ENCODE data around the gene PSMB9.
A peak's percentile ranks its signal among the peaks of the same experiment; 100 is the strongest.
"Not testable (repeated sequence)": the region's sequence is repeated elsewhere in the genome, so short reads cannot be mapped to it uniquely, and the experiment has no call there.

Gene PSMB9

DNA sequence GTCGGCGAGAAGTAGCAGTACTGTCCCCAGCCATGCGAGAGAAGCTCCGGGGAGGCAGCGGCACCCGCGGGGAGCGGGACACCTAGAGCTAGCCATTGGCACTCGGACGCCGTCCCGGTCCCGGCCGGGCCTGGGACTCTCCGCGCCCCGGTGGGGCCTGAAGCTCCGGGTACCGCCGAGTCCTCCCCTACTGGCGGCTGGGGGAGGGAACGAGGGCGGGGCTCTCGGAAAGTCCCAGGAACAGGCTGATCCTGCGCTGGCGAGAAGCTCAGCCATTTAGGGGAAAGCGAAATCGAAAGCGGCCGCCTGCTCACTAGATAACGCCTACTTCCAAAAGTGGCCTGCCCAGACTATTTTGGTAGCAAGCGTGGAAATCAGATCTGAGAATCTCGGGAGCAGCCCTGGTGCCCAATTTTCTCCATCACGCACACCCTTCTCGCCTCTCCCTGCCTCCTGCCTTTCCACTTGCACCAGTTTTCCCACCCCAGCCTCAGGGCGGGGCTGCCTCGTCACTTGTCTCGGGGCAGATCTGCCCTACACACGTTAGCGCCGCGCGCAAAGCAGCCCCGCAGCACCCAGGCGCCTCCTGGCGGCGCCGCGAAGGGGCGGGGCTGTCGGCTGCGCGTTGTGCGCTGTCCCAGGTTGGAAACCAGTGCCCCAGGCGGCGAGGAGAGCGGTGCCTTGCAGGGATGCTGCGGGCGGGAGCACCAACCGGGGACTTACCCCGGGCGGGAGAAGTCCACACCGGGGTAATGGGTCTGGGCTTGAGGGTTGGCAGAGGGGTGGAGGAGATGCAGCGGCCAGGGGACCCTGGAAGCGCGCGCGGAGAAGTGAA is at the start of gene PSMB9, which contains the start of gene TAP1:
Gene PSMB9 (plus strand): TSS at position 652 of the 835 bp plus-strand sequence. CDS start 38 bp downstream, at position 690.
Gene TAP1 (minus strand): TSS at position 164 of the 835 bp plus-strand sequence. CDS start 68 bp downstream, at position 96.
- DNase-seq (ENCODE audit: low read depth): peak; percentile 94
- TF ChIP-seq, protein P1, sequence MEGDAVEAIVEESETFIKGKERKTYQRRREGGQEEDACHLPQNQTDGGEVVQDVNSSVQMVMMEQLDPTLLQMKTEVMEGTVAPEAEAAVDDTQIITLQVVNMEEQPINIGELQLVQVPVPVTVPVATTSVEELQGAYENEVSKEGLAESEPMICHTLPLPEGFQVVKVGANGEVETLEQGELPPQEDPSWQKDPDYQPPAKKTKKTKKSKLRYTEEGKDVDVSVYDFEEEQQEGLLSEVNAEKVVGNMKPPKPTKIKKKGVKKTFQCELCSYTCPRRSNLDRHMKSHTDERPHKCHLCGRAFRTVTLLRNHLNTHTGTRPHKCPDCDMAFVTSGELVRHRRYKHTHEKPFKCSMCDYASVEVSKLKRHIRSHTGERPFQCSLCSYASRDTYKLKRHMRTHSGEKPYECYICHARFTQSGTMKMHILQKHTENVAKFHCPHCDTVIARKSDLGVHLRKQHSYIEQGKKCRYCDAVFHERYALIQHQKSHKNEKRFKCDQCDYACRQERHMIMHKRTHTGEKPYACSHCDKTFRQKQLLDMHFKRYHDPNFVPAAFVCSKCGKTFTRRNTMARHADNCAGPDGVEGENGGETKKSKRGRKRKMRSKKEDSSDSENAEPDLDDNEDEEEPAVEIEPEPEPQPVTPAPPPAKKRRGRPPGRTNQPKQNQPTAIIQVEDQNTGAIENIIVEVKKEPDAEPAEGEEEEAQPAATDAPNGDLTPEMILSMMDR (IDR thresholded peaks at IDR 0.05; ENCODE audit: insufficient read depth, low read depth, low read length, missing control alignments): peak; percentile 55
- H3K4me3 ChIP-seq (ENCODE audit: low read length): peak within 1 kb of the TSS; percentile 83

DNA sequence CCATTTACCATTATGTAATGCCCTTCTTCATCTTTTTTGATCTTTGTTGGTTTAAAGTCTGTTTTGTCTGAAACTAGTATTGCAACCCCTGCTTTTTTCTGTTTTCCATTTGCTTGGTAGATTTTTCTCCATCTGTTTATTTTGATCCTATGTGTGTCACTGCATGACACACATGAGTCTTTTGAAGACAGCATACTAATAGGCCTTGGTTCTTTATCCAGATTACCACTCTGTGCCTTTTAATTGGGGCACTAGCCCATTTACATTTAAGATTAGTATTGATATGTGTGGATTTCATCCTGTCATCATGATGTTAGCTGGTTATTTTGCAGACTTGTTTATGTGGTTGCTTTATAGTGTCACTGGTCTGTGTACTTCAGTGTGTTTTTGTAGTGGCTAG is 48.6 kb upstream of the PSMB9 start:
- not testable (repeated sequence) for H3K4me3 ChIP-seq (ENCODE audit: low read length); DNase-seq (ENCODE audit: low read depth)

DNA sequence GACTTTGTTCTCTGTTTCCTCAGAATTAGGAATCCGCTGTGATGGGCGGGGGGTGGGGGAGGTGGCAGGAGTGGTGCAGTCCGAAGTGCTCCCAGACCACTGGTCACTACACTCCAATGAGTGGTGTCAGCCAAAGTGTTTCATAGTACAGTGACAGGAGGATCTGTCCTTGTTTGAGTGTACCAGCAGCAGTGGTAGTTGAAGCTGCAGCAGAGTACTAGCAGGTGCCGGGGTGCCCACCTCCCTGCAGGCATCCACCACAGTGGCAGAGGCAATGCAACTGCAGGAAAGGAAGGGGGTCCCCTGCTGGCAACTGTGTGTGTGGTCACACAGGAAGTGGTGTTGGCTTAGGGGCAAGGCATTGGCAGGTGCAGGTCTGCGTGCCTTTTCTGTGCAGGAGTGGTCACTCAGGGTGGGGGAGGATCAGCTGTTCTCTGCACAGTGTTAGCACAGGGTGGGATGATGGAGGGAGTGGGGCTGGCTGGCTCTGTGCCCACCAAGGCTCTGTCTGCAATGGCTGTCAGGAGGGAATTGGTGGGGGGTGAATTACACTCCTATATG is 46.9 kb upstream of the PSMB9 start:
- no peak for DNase-seq (ENCODE audit: low read depth)
- H3K4me3 ChIP-seq (ENCODE audit: low read length): no peak overlapping the region
- TF ChIP-seq, protein P1 (IDR thresholded peaks at IDR 0.05; ENCODE audit: insufficient read depth, low read depth, low read length, missing control alignments): no peak

DNA sequence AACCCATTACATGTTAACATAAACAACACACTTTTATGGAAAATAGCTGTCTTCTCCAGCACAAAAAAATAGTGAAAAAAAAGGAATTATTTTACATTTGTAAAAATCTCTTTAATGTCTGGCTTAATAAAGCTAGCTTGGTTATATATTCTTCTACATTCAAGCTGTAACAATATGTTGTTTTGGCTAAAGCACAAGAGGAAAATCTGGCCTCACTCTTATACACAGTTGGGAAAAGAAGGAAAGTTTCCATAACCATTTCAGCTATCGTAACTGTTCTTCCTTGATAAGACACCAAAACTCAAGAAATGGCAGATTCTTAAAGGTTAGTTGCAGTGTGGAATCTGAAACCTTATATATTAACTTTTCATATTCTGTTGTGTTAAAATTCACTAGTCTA is 44.8 kb upstream of the PSMB9 start:
- TF ChIP-seq, protein P1 (IDR thresholded peaks at IDR 0.05; ENCODE audit: insufficient read depth, low read depth, low read length, missing control alignments): no peak
- H3K4me3 ChIP-seq (ENCODE audit: low read length): no peak overlapping the region
- DNase-seq (ENCODE audit: low read depth): no peak

DNA sequence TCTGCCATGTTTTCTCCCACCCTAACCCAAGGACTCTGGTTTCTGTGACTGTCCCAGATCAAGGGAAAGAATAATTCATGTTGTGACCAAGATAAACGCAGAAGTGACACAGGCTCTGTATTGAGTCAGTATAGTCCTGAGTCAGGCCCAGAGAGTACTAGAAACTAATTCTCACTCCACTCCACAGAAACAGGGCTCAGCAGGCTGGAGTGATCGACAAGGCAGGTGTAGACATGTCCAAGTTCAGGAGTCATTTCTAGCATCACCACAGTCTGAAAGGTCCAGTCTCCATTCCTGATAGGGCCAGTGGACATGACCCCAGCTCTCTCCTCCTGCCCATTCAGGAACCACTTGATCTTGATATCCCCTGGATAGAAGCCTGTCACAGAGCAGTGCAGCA is 39.8 kb upstream of the PSMB9 start:
- peak; percentile 79 for DNase-seq (ENCODE audit: low read depth)
- TF ChIP-seq, protein P1 (IDR thresholded peaks at IDR 0.05; ENCODE audit: insufficient read depth, low read depth, low read length, missing control alignments): no peak
- H3K4me3 ChIP-seq (ENCODE audit: low read length): no peak overlapping the region

DNA sequence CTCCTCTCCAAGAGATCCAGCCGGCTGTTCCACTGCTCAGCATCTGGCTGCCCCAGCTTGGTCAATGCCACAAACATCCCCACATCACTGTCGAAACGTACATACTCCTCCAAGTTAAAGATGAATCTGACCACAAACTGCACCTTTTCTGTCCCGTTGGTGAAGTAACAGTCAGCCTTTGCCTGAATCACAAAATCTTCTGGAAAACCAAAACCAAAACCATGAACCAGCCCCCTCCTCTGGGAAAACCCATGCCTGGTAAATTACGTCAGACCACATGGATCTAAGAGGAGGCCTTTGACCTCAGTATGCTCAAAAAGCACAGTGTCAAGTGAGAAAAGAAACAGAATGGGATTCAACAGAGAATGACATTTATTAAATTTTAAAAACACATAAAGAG is 38.9 kb upstream of the PSMB9 start:
- TF ChIP-seq, protein P1 (IDR thresholded peaks at IDR 0.05; ENCODE audit: insufficient read depth, low read depth, low read length, missing control alignments): no peak

DNA sequence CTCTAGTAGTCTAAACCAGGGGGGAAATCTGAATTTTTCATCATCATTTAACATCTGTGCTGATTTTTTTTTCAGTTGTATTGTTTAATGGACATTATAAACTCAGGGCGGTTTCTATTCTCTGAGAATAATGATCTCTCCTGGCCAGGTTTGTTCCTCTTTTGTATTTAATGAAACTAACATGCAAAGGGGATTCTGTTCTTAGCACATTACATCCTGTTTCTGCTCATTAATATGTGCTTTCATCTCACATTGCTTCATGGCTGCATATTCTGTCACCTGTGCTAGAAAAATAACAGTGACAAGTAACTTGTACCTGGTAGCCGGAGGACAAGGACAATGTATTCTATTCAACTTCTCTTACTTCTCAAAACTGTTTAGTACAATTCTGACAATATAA is 38.0 kb upstream of the PSMB9 start:
- TF ChIP-seq, protein P1 (IDR thresholded peaks at IDR 0.05; ENCODE audit: insufficient read depth, low read depth, low read length, missing control alignments): no peak
- DNase-seq (ENCODE audit: low read depth): no peak
- H3K4me3 ChIP-seq (ENCODE audit: low read length): no peak overlapping the region

More for the DNA sequence above, 38.9 kb upstream of the PSMB9 start:
- DNase-seq (ENCODE audit: low read depth): no peak
- H3K4me3 ChIP-seq (ENCODE audit: low read length): no peak overlapping the region

Data from epithelial cell of esophagus (primary cell).